B cell (primary cell): ENCODE measurements around the gene PDZD2. TPM values are rescaled to one million over a fixed set of nuclear protein-coding genes. Genes with fewer than 3 reads are reported as not detected.

Experiments
- ATAC-seq: fragments of 200-7000 bp; cut with Tn5 transposase; one replicate; pipeline ENCODE4 v1.10.0; 2021; ENCODE audit warnings: low read depth, mild to moderate bottlenecking, moderate number of reproducible peaks, moderate library complexity
- CTCF ChIA-PET: fragments of 350-600 bp; sonication (Branson Sonifier 250); formaldehyde crosslinking; loops from one replicate; lab custom pipeline; 2021; ENCODE audit warnings: antibody characterized with exemption, inconsistent platforms; lab: Charles Lee
- POLR2A ChIA-PET: fragments of 350-600 bp; sonication (Branson Sonifier 250); formaldehyde crosslinking; loops from one replicate; lab custom pipeline; 2021; ENCODE audit warnings: antibody characterized with exemption; lab: Charles Lee
- DNase-seq: peaks from one replicate; pipeline ENCODE4 v3.0.0; 2013
- H2AFZ ChIP-seq: 2 replicates; pipeline ENCODE4 v1.6.1; 2012; ENCODE audit warnings: mild to moderate bottlenecking, low read depth, low read length; ENCODE audit not compliant: insufficient read depth, poor library complexity, severe bottlenecking
- H3K27ac ChIP-seq, 2 donors: 1 replicate in 1 of 2; 2 replicates in 1 of 2; pipeline ENCODE4 v1.5.1; 2012 to 2013; ENCODE audit warnings: low read length in 2 of 2, mild to moderate bottlenecking in 2 of 2, moderate library complexity in 1 of 2
- H3K27me3 ChIP-seq, 4 experiments: fragments of 200-600 bp in 1 of 4; sonication (generic) in 1 of 4; replicated peaks in 1 of 4; 1 replicate in 2 of 4; 2 replicates in 2 of 4; pipeline versions ENCODE4 v1.6.1 to v1.7.0; 2013 to 2016; ENCODE audit warnings: low read length in 3 of 4, mild to moderate bottlenecking in 2 of 4, mixed read lengths in 1 of 4, moderate library complexity in 1 of 4; ENCODE audit not compliant: insufficient read depth in 4 of 4, control insufficient read depth in 3 of 4; ENCODE audit errors: control extremely low read depth in 1 of 4
- H3K36me3 ChIP-seq, 2 experiments: replicated peaks in 1 of 2; 1 replicate in 1 of 2; 2 replicates in 1 of 2; pipeline versions ENCODE4 v1.6.1 to v1.7.1; 2013; ENCODE audit warnings: low read length in 1 of 2; ENCODE audit not compliant: insufficient read depth in 2 of 2, control insufficient read depth in 1 of 2; ENCODE audit errors: control extremely low read depth in 1 of 2, extremely low read depth in 1 of 2
- H3K4me1 ChIP-seq, 2 donors: fragments of 200-600 bp in 1 of 2; sonication (generic) in 1 of 2; 1 replicate in 1 of 2; 2 replicates in 1 of 2; pipeline versions ENCODE4 v1.5.1 to v1.6.1; 2013 to 2017; ENCODE audit warnings: low read length in 2 of 2; ENCODE audit not compliant: control insufficient read depth in 2 of 2, insufficient read depth in 2 of 2
- H3K4me2 ChIP-seq: replicated peaks from 2 replicates; pipeline ENCODE3; 2012; ENCODE audit warnings: mild to moderate bottlenecking, low read depth, low read length; ENCODE audit not compliant: poor library complexity, severe bottlenecking
- H3K4me3 ChIP-seq, 5 experiments: fragments of 200-600 bp in 1 of 5; sonication (generic) in 1 of 5; 1 replicate in 3 of 5; 2 replicates in 2 of 5; pipeline versions ENCODE4 v1.5.1 to v1.7.0; 2011 to 2016; ENCODE audit warnings: low read length in 4 of 5, mild to moderate bottlenecking in 4 of 5, low read depth in 2 of 5, control low read depth in 1 of 5, moderate library complexity in 1 of 5; ENCODE audit not compliant: insufficient read depth in 1 of 5; ENCODE audit errors: control extremely low read depth in 1 of 5, extremely low read depth in 1 of 5
- H3K79me2 ChIP-seq: fragments of 200-600 bp; sonication (generic); one replicate; pipeline ENCODE4 v1.6.0; 2016; ENCODE audit warnings: low read length; ENCODE audit not compliant: control insufficient read depth, insufficient read depth
- H3K9ac ChIP-seq: fragments of 200-600 bp; sonication (generic); 2 replicates; pipeline ENCODE4 v1.6.1; 2017; ENCODE audit warnings: mild to moderate bottlenecking, low read length, moderate library complexity
- H3K9me3 ChIP-seq, 3 donors: one replicate each; pipeline versions ENCODE4 v1.6.1 to v1.7.1; 2013; ENCODE audit warnings: low read length in 2 of 3; ENCODE audit not compliant: control insufficient read depth in 2 of 3, insufficient read depth in 1 of 3; ENCODE audit errors: control extremely low read depth in 1 of 3
- H4K20me1 ChIP-seq: 2 replicates; pipeline ENCODE4 v1.6.0; 2012; ENCODE audit warnings: mild to moderate bottlenecking, low read length; ENCODE audit not compliant: insufficient read depth, control insufficient read depth, poor library complexity, severe bottlenecking
- H3K27ac Mint-ChIP-seq: one replicate; pipeline ENCODE4 v1.8.0; 2021; ENCODE audit warnings: mixed read lengths
- H3K27me3 Mint-ChIP-seq: one replicate; pipeline ENCODE4 v1.8.0; 2021; ENCODE audit warnings: mixed read lengths
- H3K4me1 Mint-ChIP-seq: one replicate; pipeline ENCODE4 v1.8.0; 2021; ENCODE audit warnings: mixed read lengths
- H3K4me3 Mint-ChIP-seq: one replicate; pipeline ENCODE4 v1.8.0; 2021; ENCODE audit warnings: mixed read lengths
- H3K9me3 Mint-ChIP-seq: one replicate; pipeline ENCODE4 v1.8.0; 2022; ENCODE audit warnings: mixed read lengths; ENCODE audit not compliant: insufficient read depth
- EZH2 ChIP-seq: IDR thresholded peaks from 2 replicates; pipeline ENCODE4 v1.6.1; 2012; ENCODE audit warnings: borderline replicate concordance, low read depth, mild to moderate bottlenecking, moderate library complexity, low read length; ENCODE audit not compliant: insufficient read depth, poor library complexity, severe bottlenecking
- WGBS: methylation state at CpG from one replicate; pipeline ENCODE4 v1.1.5; 2013; ENCODE audit warnings: missing lambda C conversion rate; ENCODE audit not compliant: insufficient coverage; 5-methylcytosine and 5-hydroxymethylcytosine counted together
- intact Hi-C: fragments of 100-400 bp; cut with micrococcal nuclease; formaldehyde crosslinking; loops from one replicate; pipeline ENCODE4 v1.10.0; 2022
- polyA plus RNA-seq: library from polyadenylated mRNA; depleted of rRNA; stranded (reverse); fragments of >200 nt; gene quantifications from 2 replicates; pipeline ENCODE4 v1.2.3, GENCODE V29; 2012
- total RNA-seq, 2 donors: library from RNA; stranded (reverse); fragments of 120-200 nt in 1 of 2; gene quantifications; 1 replicate in 1 of 2; 2 replicates in 1 of 2; pipeline versions ENCODE4 v1.2.3 to v1.2.4, GENCODE V29; 2013 to 2022
- TF ChIP-seq, protein P1 (sequence below): fragments of 200-600 bp; IDR thresholded peaks from one replicate; pipeline ENCODE4 v1.8.0; 2022; ENCODE audit warnings: antibody characterized with exemption, mild to moderate bottlenecking

PDZD2 gene
- total and polyA plus RNA-seq, 2 donors (not counting 1 experiment from before 2014, with no cell fraction given): not detected

DNA sequence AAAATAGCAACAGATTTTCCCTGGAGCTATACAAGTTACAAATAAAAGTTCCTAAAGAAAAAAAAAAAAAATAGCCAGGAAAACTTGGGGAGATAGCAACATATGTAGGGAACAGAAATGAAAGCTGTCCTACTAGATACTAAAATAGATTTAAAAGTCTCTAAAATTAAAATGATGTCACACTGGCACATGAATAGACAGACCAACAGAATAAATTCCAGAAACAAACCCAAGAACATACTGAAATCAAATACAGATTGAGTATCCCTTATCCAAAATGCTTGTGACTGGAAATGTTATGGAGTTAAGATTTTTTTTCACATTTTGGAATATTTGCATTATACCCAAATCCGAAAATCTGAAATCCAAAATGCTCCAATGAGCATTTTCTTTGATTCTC lies 511.4 kb downstream of the PDZD2 start:
- CTCF ChIA-PET: no interaction called here
- H3K27me3 ChIP-seq: no peaks in the 10 kb centered on the region
- no peak overlapping the region for H2AFZ ChIP-seq
- peaks cover 100% of the 10 kb centered on the region for H3K79me2 ChIP-seq
- H3K4me1 ChIP-seq: peaks cover 2 to 4% of the 10 kb centered on the region in 2 donors
- no peak for ATAC-seq
- Mint-ChIP-seq H3K27ac (no peak overlapping the region), H3K4me3 (no peak overlapping the region), H3K27me3 (no peaks in the 10 kb centered on the region), H3K4me1 (peaks cover 46% of the 10 kb centered on the region), H3K9me3 (no peaks in the 10 kb centered on the region)
- H3K4me3 ChIP-seq: no peak overlapping the region
- intact Hi-C loops: no loop called here
- H3K9ac ChIP-seq: no peak overlapping the region
- no peak for DNase-seq
- H3K27ac ChIP-seq: no peak overlapping the region
- no peak for TF ChIP-seq EZH2
- TF ChIP-seq, protein P1, sequence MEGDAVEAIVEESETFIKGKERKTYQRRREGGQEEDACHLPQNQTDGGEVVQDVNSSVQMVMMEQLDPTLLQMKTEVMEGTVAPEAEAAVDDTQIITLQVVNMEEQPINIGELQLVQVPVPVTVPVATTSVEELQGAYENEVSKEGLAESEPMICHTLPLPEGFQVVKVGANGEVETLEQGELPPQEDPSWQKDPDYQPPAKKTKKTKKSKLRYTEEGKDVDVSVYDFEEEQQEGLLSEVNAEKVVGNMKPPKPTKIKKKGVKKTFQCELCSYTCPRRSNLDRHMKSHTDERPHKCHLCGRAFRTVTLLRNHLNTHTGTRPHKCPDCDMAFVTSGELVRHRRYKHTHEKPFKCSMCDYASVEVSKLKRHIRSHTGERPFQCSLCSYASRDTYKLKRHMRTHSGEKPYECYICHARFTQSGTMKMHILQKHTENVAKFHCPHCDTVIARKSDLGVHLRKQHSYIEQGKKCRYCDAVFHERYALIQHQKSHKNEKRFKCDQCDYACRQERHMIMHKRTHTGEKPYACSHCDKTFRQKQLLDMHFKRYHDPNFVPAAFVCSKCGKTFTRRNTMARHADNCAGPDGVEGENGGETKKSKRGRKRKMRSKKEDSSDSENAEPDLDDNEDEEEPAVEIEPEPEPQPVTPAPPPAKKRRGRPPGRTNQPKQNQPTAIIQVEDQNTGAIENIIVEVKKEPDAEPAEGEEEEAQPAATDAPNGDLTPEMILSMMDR: no peak
- H4K20me1 ChIP-seq: peaks cover 80% of the 10 kb centered on the region
- no peak overlapping the region for H3K4me2 ChIP-seq
- no CpG with 5 or more reads among the region's 1 CpG for WGBS
- H3K36me3 ChIP-seq: peaks cover 0 to 3% of the 10 kb centered on the region in 2 experiments
- H3K9me3 ChIP-seq: no peaks in the 10 kb centered on the region
- POLR2A ChIA-PET: no interaction called here

DNA sequence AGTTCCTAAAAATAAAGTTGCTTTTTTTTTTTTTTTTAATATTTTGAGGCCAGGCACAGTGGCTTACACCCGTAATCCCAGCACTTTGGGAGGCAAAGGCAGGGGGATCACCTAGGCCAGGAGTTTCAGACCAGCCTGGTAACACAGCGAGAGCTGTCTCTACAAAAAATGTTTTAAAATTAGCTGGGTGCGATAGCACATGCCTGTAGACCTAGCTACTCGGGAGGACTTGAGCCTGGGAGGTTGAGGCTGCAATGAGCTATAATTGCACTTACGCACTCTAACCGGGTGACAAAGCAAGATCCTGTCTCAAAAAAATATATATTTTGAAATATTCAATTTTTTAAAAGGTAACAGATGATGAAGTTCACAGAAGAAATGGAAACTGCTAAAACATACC lies 512.3 kb downstream of the PDZD2 start:
- no peaks in the 10 kb centered on the region for H3K27me3 ChIP-seq
- TF ChIP-seq EZH2: no peak
- TF ChIP-seq, protein P1: no peak
- intact Hi-C loops: no loop called here
- H3K9me3 Mint-ChIP-seq: no peaks in the 10 kb centered on the region
- no peak overlapping the region for H3K4me2 ChIP-seq
- H3K4me3 Mint-ChIP-seq: no peak overlapping the region
- WGBS: 95% methylated on average over 4 of the region's 6 CpGs
- no peak overlapping the region for H3K27ac Mint-ChIP-seq
- H3K4me1 Mint-ChIP-seq: peaks cover 45% of the 10 kb centered on the region
- no peak overlapping the region for H2AFZ ChIP-seq
- peaks cover 0 to 3% of the 10 kb centered on the region in 2 experiments for H3K36me3 ChIP-seq
- H3K9ac ChIP-seq: no peak overlapping the region
- ATAC-seq (no peak), DNase-seq (no peak)
- H3K27me3 Mint-ChIP-seq: no peaks in the 10 kb centered on the region
- H3K4me3 ChIP-seq: no peak overlapping the region
- H3K27ac ChIP-seq: no peak overlapping the region
- no peaks in the 10 kb centered on the region for H3K9me3 ChIP-seq
- peaks cover 80% of the 10 kb centered on the region for H4K20me1 ChIP-seq
- H3K4me1 ChIP-seq: peaks cover 2 to 4% of the 10 kb centered on the region in 2 donors
- ChIA-PET POLR2A (no interaction called here), CTCF (no interaction called here)
- peaks cover 100% of the 10 kb centered on the region for H3K79me2 ChIP-seq
